ENCODE data around the gene ZNF480. TPM values are rescaled to one million over a fixed set of nuclear protein-coding genes. Genes with fewer than 3 reads are reported as not detected.
"Not testable (repeated sequence)": the region's sequence is repeated elsewhere in the genome, so short reads cannot be mapped to it uniquely, and the experiment has no call there.

Gene ZNF480
- 9.0 TPM for total RNA-seq
- long read RNA-seq, full-length matches to known transcripts, result 2 of 5 reads
- long read RNA-seq, partial matches to known transcripts, result 1 of 5 reads
- long read RNA-seq, other reads (novel, unspliced or antisense), result 2 of 5 reads

DNA sequence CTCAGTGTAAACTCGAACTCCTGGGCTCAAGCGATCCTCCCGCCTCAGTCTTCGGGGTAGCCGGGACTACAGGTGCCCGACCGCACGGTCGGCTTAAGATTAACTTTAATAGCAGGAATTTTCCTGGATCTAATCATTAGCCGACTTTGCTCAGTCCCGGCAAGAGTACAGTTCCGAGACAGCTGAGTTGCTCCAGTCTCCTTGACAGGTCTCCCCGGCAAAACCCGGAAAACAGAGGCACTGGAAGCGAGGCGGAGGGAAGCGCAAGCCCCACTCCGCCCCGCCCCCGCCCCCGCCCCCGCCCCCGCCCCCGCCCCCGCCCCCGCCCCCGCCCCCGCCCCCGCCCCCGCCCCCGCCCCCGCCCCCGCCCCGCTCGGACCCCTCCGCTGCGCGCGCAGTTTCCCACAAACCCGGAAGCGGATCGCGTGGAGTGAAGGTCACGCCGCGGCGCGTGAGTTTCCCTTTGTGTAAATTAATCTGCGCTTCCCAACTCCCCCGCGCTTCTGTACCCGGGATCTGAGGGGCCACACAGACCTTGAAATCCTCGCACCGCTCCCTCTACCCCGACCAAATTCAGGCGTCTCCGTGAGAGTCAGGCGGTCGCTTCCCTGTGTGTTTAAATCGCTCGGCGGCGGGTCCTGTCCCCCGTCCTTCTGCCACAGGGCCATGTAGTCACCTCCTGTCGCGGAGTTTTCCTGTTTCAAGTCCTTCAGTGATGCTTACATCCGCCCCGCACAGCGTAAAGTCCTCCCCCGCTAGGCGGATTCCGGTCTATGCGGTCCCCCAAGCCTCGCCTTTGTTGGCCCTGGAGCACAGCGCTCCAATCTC, at the start of gene ZNF480:
ZNF480 (plus strand) TSS at position 397 of the 828 bp plus-strand sequence. CDS start 3,244 bp downstream, outside the sequence.
- ATAC-seq (peak; percentile 91 to 92), DNase-seq (peak; percentile 92)
- TF ChIP-seq, protein P1, sequence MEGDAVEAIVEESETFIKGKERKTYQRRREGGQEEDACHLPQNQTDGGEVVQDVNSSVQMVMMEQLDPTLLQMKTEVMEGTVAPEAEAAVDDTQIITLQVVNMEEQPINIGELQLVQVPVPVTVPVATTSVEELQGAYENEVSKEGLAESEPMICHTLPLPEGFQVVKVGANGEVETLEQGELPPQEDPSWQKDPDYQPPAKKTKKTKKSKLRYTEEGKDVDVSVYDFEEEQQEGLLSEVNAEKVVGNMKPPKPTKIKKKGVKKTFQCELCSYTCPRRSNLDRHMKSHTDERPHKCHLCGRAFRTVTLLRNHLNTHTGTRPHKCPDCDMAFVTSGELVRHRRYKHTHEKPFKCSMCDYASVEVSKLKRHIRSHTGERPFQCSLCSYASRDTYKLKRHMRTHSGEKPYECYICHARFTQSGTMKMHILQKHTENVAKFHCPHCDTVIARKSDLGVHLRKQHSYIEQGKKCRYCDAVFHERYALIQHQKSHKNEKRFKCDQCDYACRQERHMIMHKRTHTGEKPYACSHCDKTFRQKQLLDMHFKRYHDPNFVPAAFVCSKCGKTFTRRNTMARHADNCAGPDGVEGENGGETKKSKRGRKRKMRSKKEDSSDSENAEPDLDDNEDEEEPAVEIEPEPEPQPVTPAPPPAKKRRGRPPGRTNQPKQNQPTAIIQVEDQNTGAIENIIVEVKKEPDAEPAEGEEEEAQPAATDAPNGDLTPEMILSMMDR (IDR thresholded peaks at IDR 0.05), result no peak
- Histone ChIP-seq H3K27ac (peak within 1 kb of the TSS; percentile 95), H3K36me3 (peaks cover 29% of the 10 kb centered on the region), H3K4me3 (peak within 1 kb of the TSS; percentile 74), H3K4me1 (peaks cover 23% of the 10 kb centered on the region), H3K9me3 (peaks cover 3% of the 10 kb centered on the region), H3K27me3 (ENCODE audit: low read depth) (no peaks in the 10 kb centered on the region)
- intact Hi-C loops (cut with DNase I), result no loop called here

DNA sequence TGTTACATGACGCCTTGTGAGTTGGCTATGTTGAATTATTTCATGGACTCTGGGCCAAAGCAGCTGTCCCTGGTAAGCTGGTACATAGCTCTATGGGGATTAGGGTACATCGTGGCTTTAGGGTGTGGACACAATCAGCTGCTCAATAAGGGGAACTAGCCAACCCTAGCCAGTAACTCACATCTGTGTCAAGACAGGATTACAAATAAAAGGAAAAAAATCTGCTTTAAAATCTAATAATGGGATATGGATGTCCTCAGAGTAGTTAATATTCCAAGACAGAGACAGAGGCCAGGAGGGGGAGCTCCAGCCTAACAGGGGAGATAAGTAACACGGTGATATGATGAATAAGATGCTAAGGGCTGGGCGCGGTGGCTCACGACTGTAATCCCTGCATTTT, 48.7 kb upstream of the ZNF480 start:
- ATAC-seq (peak; percentile 68 to 76), DNase-seq (peak; percentile 59)
- intact Hi-C loops (cut with DNase I), result no loop called here
- Histone ChIP-seq H3K27me3 (ENCODE audit: low read depth) (no peaks in the 10 kb centered on the region), H3K9me3 (no peaks in the 10 kb centered on the region), H3K27ac (no peak overlapping the region), H3K4me3 (no peak overlapping the region), H3K4me1 (no peaks in the 10 kb centered on the region), H3K36me3 (no peaks in the 10 kb centered on the region)
- TF ChIP-seq, protein P1 (IDR thresholded peaks at IDR 0.05), result peak; percentile 47

DNA sequence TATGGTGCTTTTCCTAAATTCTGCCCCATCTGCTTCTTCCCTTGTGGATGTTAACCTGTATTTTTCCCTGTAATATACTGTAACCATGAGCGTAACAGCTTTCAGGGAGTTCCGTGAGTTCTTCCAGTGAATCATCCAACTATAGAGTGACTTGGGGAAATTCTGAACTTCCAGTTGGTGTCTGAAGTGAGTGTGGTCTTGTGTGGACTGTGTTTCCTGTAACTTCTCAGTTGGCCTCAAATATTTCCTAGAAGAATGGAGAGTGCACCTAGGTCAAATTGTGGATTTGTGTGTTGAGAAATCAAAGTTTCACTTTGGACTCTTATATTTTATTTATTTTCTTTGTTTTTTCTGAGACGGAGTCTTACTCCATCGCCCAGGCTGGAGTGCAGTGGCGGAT, 38.5 kb upstream of the ZNF480 start:
- intact Hi-C loops (cut with DNase I), result no loop called here
- H3K36me3 ChIP-seq, result no peaks in the 10 kb centered on the region
- no peaks in the 10 kb centered on the region for H3K27me3 ChIP-seq (ENCODE audit: low read depth)
- no peaks in the 10 kb centered on the region for H3K4me1 ChIP-seq
- no peak overlapping the region for H3K4me3 ChIP-seq
- no peaks in the 10 kb centered on the region for H3K9me3 ChIP-seq
- TF ChIP-seq, protein P1 (IDR thresholded peaks at IDR 0.05), result no peak
- ATAC-seq (no peak), DNase-seq (no peak)
- H3K27ac ChIP-seq, result no peak overlapping the region

DNA sequence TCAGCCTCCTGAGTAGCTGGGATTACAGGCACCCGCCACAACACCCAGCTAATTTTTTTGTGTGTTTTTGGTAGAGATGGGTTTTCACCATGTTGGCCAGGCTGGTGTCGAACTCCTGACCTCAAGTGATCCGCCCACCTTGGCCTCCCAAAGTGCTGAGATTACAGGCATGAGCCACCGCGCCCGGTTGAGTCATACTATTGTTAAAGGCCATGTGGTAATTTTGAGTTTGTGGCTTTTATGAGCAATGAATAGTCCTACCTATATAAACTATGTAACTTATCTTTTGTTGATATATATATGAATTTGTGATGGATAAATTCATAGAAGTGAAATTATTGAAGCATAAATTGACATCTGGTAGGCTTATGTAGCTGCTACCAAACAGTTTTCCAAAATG, 31.4 kb upstream of the ZNF480 start:
- H3K27me3 ChIP-seq (ENCODE audit: low read depth); ATAC-seq; intact Hi-C loops (cut with DNase I); H3K4me3 ChIP-seq; H3K4me1 ChIP-seq; H3K36me3 ChIP-seq; DNase-seq; H3K27ac ChIP-seq; H3K9me3 ChIP-seq: not testable (repeated sequence)

DNA sequence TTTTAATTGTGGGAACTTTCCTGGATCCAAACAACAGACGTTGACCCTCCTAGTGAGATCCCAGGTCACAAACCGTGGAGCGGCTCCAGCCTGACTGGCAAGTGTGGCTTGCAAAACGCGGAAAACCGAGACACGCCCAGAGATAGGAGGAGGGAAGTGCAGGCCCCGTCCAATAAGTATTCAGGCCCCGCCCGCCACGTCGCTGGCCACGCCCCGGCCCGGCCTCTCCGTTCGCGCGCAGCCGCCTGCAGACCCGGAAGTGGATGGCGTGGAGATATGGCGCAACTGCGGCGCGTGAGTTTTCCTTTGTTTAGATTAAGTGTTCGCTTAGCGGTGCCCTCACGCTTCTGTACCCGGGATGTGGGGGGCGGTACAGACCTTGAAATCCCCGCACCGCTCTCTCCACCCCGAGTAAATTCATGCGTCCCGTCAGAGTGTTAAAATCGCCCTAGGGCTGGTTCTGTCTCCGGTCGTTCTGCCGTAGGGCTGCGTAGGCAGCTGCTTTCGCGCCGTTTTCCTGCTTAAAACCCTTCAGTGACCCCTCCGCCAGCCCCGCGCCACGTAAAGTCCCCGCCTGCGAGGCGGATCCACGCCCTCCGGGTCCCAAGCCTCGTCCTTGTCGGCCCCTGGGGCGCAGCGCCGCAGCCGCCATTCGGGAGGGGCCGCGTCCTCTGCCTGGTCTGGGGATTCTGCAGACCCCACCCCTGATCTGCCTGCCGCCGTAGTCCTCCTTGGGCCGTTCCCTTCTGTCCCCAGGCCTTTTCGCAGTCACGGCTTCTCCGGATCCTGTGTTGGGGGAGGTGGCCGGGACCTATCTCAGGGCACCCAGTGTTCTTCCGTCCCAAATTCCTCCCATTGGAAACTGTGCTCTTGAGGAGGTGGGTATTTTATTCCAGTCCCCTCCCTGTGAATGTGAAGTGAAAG, 27.4 kb upstream of the ZNF480 start, which contains the start of gene ZNF766:
ZNF766 (plus strand) TSS at position 250 of the 924 bp plus-strand sequence; CDS start at position 277, 27 bp downstream.
- peaks cover 24% of the 10 kb centered on the region for H3K36me3 ChIP-seq
- intact Hi-C loops (cut with DNase I), result no loop called here
- TF ChIP-seq, protein P1 (IDR thresholded peaks at IDR 0.05), result peak; percentile 9
- H3K27ac ChIP-seq, result peak within 1 kb of the TSS; percentile 99
- peak; percentile 100 for ATAC-seq
- H3K27me3 ChIP-seq (ENCODE audit: low read depth), result no peaks in the 10 kb centered on the region
- peak within 1 kb of the TSS; percentile 96 for H3K4me3 ChIP-seq
- peaks cover 18% of the 10 kb centered on the region for H3K4me1 ChIP-seq
- DNase-seq, result peak; percentile 97
- H3K9me3 ChIP-seq, result no peaks in the 10 kb centered on the region
